ENCODE measurements around the gene APOO. TPM values are rescaled to one million over a fixed set of nuclear protein-coding genes. Genes with fewer than 3 reads are reported as not detected.
A peak's percentile ranks its signal among the peaks of the same experiment; 100 is the strongest.

Gene APOO
- polyA plus RNA-seq, 4 donors, result 12.5 to 30.2 (median 22.1) TPM

DNA sequence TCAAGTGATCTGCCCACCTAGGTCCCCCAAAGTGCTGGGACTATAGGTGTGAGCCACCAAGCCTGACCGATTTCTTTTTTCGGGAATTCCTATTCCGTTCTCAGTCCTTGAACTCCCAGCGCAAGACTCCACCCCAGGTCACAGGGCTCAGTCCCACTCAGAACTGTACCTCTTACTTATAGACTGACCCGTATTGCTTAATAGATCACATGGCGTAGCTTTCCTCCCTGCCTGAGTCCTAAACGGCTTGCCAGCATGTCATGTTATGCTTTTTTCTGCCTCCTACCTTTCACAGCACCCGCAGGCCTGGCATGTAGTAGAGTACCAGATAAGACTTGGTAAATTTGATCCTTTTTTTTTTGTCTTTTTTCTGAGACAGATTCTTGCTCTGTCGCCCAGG is 102.3 kb downstream of the APOO start:
- no peaks in the 10 kb centered on the region for H3K9me3 ChIP-seq (ENCODE audit: control insufficient read depth in 2 of 2, insufficient read depth in 1 of 2, low read depth in 1 of 2, low read length in 1 of 2)
- H3K27ac ChIP-seq (ENCODE audit: low read depth in 1 of 3, low read length in 2 of 3), result peak overlapping the region in 1 of 3 donors; percentile 88
- no peak overlapping the region for H3K4me3 ChIP-seq (ENCODE audit: low read depth in 1 of 3, low read length in 3 of 3)
- WGBS, 3 donors, result 87 to 92% (median 91%) methylated on average over 9 of the region's 9 CpGs
- H3K27me3 ChIP-seq (ENCODE audit: control insufficient read depth in 3 of 3, insufficient read depth in 3 of 3, low read length in 3 of 3), result no peaks in the 10 kb centered on the region
- H3K36me3 ChIP-seq (ENCODE audit: control insufficient read depth in 3 of 3, insufficient read depth in 2 of 3, low read depth in 1 of 3, low read length in 3 of 3), result no peaks in the 10 kb centered on the region
- peaks cover 0 to 22% (median 0%) of the 10 kb centered on the region in 3 donors for H3K4me1 ChIP-seq (ENCODE audit: control insufficient read depth in 3 of 3, insufficient read depth in 2 of 3, low read depth in 1 of 3, low read length in 2 of 3)
- FAIRE-seq (no peak), DNase-seq (no peak)

DNA sequence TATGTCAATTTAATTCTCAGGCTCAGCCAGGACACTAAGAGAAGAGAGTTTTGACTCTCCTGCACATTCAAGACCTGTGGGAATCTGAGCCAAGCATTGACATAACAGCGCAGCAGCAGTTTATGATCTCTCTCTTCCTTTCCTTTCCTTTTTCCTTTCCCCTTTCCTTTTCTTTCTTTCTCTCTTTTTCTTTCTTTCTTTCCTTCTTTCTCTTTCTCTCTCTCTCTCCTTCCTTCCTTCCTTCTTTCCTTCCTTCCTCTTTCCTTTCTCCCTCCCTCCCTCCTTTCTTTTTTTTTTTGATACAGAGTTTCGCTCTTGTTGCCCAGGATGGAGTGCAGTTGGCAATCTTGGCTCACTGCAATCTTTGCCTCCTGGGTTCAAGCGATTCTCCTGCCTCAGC is 103.2 kb downstream of the APOO start:
- peak overlapping the region in 1 of 3 donors; percentile 88 for H3K27ac ChIP-seq (ENCODE audit: low read depth in 1 of 3, low read length in 2 of 3)
- no peaks in the 10 kb centered on the region for H3K27me3 ChIP-seq (ENCODE audit: control insufficient read depth in 3 of 3, insufficient read depth in 3 of 3, low read length in 3 of 3)
- DNase-seq (no peak), FAIRE-seq (no peak)
- H3K4me3 ChIP-seq (ENCODE audit: low read depth in 1 of 3, low read length in 3 of 3), result no peak overlapping the region
- H3K9me3 ChIP-seq (ENCODE audit: control insufficient read depth in 2 of 2, insufficient read depth in 1 of 2, low read depth in 1 of 2, low read length in 1 of 2), result no peaks in the 10 kb centered on the region
- peaks cover 0 to 27% (median 0%) of the 10 kb centered on the region in 3 donors for H3K4me1 ChIP-seq (ENCODE audit: control insufficient read depth in 3 of 3, insufficient read depth in 2 of 3, low read depth in 1 of 3, low read length in 2 of 3)
- no peaks in the 10 kb centered on the region for H3K36me3 ChIP-seq (ENCODE audit: control insufficient read depth in 3 of 3, insufficient read depth in 2 of 3, low read depth in 1 of 3, low read length in 3 of 3)
- WGBS, 3 donors, result 53 to 84% (median 78%) methylated on average over 3 of the region's 3 CpGs

DNA sequence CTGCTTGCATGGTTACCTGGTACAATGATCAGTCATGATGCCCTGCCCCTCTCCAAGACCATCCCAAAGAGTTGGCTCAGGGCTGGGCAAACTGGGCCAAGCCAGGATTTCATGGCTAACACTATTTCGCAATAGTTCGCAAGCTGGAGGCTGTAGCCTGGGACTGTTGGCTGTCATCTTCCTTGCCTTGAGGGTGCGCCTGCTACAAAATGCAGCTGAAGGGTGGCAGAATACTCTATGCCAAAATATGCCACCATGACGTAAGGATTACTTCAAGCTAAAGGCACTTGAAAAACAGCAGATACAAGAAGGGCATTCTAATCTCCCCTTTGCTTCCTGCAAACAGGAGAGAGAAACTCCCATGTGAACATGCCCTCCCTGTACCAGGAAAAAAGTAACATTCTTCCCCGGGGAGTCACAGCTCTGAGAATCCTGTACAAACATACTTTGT is 103.8 kb downstream of the APOO start:
- DNase-seq (peak; percentile 58 to 63), FAIRE-seq (no peak)
- Histone ChIP-seq H3K4me3 (ENCODE audit: low read depth in 1 of 3, low read length in 3 of 3) (no peak overlapping the region), H3K4me1 (ENCODE audit: control insufficient read depth in 3 of 3, insufficient read depth in 2 of 3, low read depth in 1 of 3, low read length in 2 of 3) (peaks cover 0 to 30% (median 2%) of the 10 kb centered on the region in 3 donors), H3K9me3 (ENCODE audit: control insufficient read depth in 2 of 2, insufficient read depth in 1 of 2, low read depth in 1 of 2, low read length in 1 of 2) (no peaks in the 10 kb centered on the region), H3K27me3 (ENCODE audit: control insufficient read depth in 3 of 3, insufficient read depth in 3 of 3, low read length in 3 of 3) (no peaks in the 10 kb centered on the region), H3K36me3 (ENCODE audit: control insufficient read depth in 3 of 3, insufficient read depth in 2 of 3, low read depth in 1 of 3, low read length in 3 of 3) (no peaks in the 10 kb centered on the region), H3K27ac (ENCODE audit: low read depth in 1 of 3, low read length in 2 of 3) (peak overlapping the region in 2 of 3 donors; percentile 30 to 88)
- WGBS, 3 donors, result 23 to 59% (median 53%) methylated on average over 5 of the region's 5 CpGs

DNA sequence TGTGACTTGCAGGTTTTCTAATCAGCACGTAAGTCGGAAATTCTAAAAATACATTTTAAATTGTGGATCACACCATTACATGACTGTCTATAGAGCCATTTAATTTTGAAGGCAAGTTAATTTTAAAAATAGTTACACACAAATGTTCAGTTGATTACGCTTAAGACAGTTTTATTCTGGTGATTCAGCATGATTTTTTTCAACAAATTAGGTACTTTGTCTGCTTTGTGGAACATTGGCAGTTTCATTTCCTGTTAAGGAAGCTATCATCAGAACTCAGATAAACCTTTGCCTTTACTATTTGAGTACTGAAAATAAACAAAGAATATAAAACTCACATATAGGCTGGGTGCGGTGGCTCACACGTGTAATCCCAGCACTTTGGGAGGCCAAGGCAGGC is 105.3 kb downstream of the APOO start:
- WGBS, 3 donors, result 40 to 64% (median 52%) methylated on average over 5 of the region's 5 CpGs
- no peak for DNase-seq
- Histone ChIP-seq H3K36me3 (ENCODE audit: control insufficient read depth in 3 of 3, insufficient read depth in 2 of 3, low read depth in 1 of 3, low read length in 3 of 3) (no peaks in the 10 kb centered on the region), H3K4me3 (ENCODE audit: low read depth in 1 of 3, low read length in 3 of 3) (no peak overlapping the region), H3K27ac (ENCODE audit: low read depth in 1 of 3, low read length in 2 of 3) (peak overlapping the region in 2 of 3 donors; percentile 44 to 88), H3K27me3 (ENCODE audit: control insufficient read depth in 3 of 3, insufficient read depth in 3 of 3, low read length in 3 of 3) (no peaks in the 10 kb centered on the region), H3K4me1 (ENCODE audit: control insufficient read depth in 3 of 3, insufficient read depth in 2 of 3, low read depth in 1 of 3, low read length in 2 of 3) (peaks cover 0 to 32% (median 2%) of the 10 kb centered on the region in 3 donors), H3K9me3 (ENCODE audit: control insufficient read depth in 2 of 2, insufficient read depth in 1 of 2, low read depth in 1 of 2, low read length in 1 of 2) (no peaks in the 10 kb centered on the region)
- FAIRE-seq, result no peak

DNA sequence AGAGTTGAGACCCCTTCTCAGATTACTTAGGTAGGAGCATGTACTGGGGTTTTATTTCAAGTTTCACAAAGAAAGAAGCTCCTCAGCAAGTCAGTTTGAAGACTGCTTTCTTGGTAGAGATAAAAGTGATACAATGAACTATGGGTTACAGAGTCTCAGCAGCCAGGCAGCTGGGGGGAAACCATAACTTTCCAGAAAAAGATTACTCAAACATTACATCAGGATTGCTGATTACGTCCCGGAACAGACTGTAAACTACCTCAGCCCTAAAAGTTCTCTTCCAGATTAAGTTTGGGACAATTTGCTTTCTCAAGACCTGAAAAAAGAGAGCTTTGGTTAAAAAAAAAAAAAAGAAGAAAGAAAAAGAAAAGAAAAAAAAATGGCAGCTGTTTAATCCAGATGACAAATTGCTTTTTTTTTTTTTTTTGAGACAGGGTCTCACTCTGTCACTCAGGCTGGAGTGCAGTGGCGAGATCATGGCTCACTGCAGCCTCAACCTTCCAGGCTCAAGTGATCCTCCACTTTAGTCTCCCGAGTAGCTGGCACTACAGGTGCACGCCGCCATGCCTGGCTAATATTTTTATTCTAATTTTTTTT is 108.2 kb downstream of the APOO start:
- no peaks in the 10 kb centered on the region for H3K9me3 ChIP-seq (ENCODE audit: control insufficient read depth in 2 of 2, insufficient read depth in 1 of 2, low read depth in 1 of 2, low read length in 1 of 2)
- peaks cover 0 to 31% (median 2%) of the 10 kb centered on the region in 3 donors for H3K4me1 ChIP-seq (ENCODE audit: control insufficient read depth in 3 of 3, insufficient read depth in 2 of 3, low read depth in 1 of 3, low read length in 2 of 3)
- H3K27ac ChIP-seq (ENCODE audit: low read depth in 1 of 3, low read length in 2 of 3), result peak overlapping the region in 1 of 3 donors; percentile 50
- DNase-seq (no peak), FAIRE-seq (no peak)
- H3K36me3 ChIP-seq (ENCODE audit: control insufficient read depth in 3 of 3, insufficient read depth in 2 of 3, low read depth in 1 of 3, low read length in 3 of 3), result no peaks in the 10 kb centered on the region
- H3K27me3 ChIP-seq (ENCODE audit: control insufficient read depth in 3 of 3, insufficient read depth in 3 of 3, low read length in 3 of 3), result no peaks in the 10 kb centered on the region
- 37 to 58% (median 55%) methylated on average over 6 of the region's 6 CpGs for WGBS, 3 donors
- H3K4me3 ChIP-seq (ENCODE audit: low read depth in 1 of 3, low read length in 3 of 3), result no peak overlapping the region

DNA sequence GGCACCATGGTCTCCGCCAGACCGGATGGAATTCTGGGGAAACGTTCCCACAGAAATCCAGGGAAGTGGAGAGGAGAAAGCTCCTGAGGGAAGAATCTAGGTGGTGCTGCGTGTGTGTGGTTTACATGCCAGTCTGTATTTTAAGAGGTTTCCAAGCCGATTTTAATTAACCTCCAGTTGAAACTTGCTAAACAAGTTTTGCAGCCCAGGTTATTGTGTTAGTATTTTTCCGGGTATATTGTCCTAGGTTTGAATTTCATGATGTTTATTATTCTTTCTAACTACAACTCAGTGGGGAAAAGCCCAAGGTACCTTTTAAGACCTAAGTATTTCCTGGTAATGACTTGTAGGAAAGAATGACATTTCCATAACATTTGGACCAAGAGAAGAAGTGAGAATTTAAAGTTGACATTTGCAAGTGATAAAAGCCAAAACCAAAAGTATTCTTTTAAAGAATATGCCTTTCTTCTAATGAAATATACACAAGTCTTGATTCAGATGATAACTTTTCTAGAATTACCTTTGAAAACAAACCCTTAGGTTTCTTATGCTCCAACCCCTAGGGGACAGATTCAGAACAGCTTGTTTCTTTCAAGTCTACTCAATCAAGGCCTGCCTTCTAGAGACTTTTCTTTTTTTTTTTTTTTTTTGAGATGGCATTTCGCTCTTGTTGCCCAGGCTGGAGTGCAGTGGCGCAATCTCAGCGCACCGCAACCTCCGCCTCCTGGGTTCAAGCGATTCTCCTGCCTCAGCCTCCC is 110.2 kb downstream of the APOO start:
- H3K9me3 ChIP-seq (ENCODE audit: control insufficient read depth in 2 of 2, insufficient read depth in 1 of 2, low read depth in 1 of 2, low read length in 1 of 2), result no peaks in the 10 kb centered on the region
- no peak overlapping the region for H3K4me3 ChIP-seq (ENCODE audit: low read depth in 1 of 3, low read length in 3 of 3)
- DNase-seq (peak in 1 of 2 donors; percentile 55), FAIRE-seq (no peak)
- no peaks in the 10 kb centered on the region for H3K36me3 ChIP-seq (ENCODE audit: control insufficient read depth in 3 of 3, insufficient read depth in 2 of 3, low read depth in 1 of 3, low read length in 3 of 3)
- H3K4me1 ChIP-seq (ENCODE audit: control insufficient read depth in 3 of 3, insufficient read depth in 2 of 3, low read depth in 1 of 3, low read length in 2 of 3), result peaks cover 0 to 22% (median 2%) of the 10 kb centered on the region in 3 donors
- no peaks in the 10 kb centered on the region for H3K27me3 ChIP-seq (ENCODE audit: control insufficient read depth in 3 of 3, insufficient read depth in 3 of 3, low read length in 3 of 3)
- WGBS, 3 donors, result 51 to 74% (median 73%) methylated on average over 11 to 12 of the region's 12 CpGs
- H3K27ac ChIP-seq (ENCODE audit: low read depth in 1 of 3, low read length in 2 of 3), result peak overlapping the region in 2 of 3 donors; percentile 54 to 71

DNA sequence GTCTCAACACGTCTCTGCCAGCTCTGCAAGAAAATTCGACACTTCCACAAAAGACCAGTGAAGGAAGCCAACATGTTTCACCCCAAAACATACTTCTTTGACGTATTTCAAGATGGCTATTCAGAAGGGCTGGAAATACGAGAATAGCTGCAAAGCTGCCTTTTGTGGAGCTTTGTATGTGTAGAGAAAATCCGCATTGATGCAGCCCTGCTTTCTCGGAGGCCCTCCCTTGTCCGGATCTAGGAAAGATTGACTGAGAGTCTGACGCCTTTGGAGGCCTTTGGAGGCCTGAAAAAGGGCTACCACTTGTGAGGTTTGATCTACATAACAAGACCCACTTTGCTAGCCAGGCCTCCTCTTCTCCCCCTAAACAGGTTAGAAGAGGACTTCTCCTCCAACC is 112.5 kb downstream of the APOO start:
- Histone ChIP-seq H3K4me1 (ENCODE audit: control insufficient read depth in 3 of 3, insufficient read depth in 2 of 3, low read depth in 1 of 3, low read length in 2 of 3) (peaks cover 0 to 21% (median 2%) of the 10 kb centered on the region in 3 donors), H3K9me3 (ENCODE audit: control insufficient read depth in 2 of 2, insufficient read depth in 1 of 2, low read depth in 1 of 2, low read length in 1 of 2) (no peaks in the 10 kb centered on the region), H3K27ac (ENCODE audit: low read depth in 1 of 3, low read length in 2 of 3) (no peak overlapping the region), H3K27me3 (ENCODE audit: control insufficient read depth in 3 of 3, insufficient read depth in 3 of 3, low read length in 3 of 3) (no peaks in the 10 kb centered on the region), H3K36me3 (ENCODE audit: control insufficient read depth in 3 of 3, insufficient read depth in 2 of 3, low read depth in 1 of 3, low read length in 3 of 3) (no peaks in the 10 kb centered on the region), H3K4me3 (ENCODE audit: low read depth in 1 of 3, low read length in 3 of 3) (no peak overlapping the region)
- FAIRE-seq (no peak), DNase-seq (no peak)
- WGBS, 3 donors, result 83 to 90% (median 90%) methylated on average over 8 of the region's 8 CpGs

DNA sequence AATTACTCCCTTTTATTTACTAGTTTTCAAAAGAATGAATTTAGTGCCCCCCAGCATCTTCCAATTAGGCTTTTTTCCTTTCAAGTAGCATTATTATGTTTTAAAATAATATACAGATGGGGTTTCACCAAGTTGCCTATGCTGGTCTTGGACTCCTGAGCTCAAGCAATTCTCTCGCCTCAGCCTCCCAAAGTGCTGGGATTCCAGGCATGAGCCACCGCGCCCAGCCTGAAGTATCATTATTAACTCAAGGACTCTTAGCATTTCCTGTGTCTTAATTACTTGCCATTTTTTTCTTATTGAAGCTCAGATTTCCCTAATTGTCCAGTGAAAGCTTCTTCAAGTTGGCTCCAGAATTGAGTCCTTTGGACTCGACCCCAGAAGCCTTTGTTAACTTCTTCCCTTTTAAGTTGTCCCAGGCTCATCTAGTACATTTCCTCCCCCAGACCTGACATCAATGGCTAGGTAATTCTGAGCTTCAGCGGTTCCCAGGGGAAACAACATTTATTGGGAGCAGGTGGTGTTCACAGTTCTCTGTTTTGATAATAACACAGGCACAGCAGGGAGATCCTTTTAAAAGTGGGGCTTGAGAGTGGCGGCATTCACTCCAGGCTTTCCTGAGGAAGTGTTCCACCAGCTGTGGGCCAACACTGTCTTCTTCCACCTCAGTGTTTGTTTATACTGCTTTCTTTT is 114.7 kb downstream of the APOO start:
- no peak for DNase-seq
- Histone ChIP-seq H3K36me3 (ENCODE audit: control insufficient read depth in 3 of 3, insufficient read depth in 2 of 3, low read depth in 1 of 3, low read length in 3 of 3) (no peaks in the 10 kb centered on the region), H3K27ac (ENCODE audit: low read depth in 1 of 3, low read length in 2 of 3) (no peak overlapping the region), H3K27me3 (ENCODE audit: control insufficient read depth in 3 of 3, insufficient read depth in 3 of 3, low read length in 3 of 3) (no peaks in the 10 kb centered on the region), H3K4me3 (ENCODE audit: low read depth in 1 of 3, low read length in 3 of 3) (no peak overlapping the region), H3K4me1 (ENCODE audit: control insufficient read depth in 3 of 3, insufficient read depth in 2 of 3, low read depth in 1 of 3, low read length in 2 of 3) (peaks cover 0 to 21% (median 0%) of the 10 kb centered on the region in 3 donors), H3K9me3 (ENCODE audit: control insufficient read depth in 2 of 2, insufficient read depth in 1 of 2, low read depth in 1 of 2, low read length in 1 of 2) (no peaks in the 10 kb centered on the region)
- WGBS, 3 donors, result 36 to 56% (median 41%) methylated on average over 6 of the region's 6 CpGs
- no peak for FAIRE-seq

All from small intestine (tissue), 7 donors.